WTC11 (cell line): ENCODE results near the gene STXBP5. TPM values are rescaled to one million over a fixed set of nuclear protein-coding genes. Genes with fewer than 3 reads are reported as not detected.

Source experiments
- ATAC-seq: fragments of 200-7000 bp; cut with Tn5 transposase; 2 replicates; pipeline ENCODE4 v1.10.0; 2021; ENCODE audit warnings: mild to moderate bottlenecking, moderate library complexity
- CTCF ChIA-PET: fragments of 300-600 bp; sonication (Branson Sonifier 250); formaldehyde crosslinking; loops from one replicate; lab custom pipeline; 2021; ENCODE audit warnings: antibody characterized with exemption; lab: Charles Lee
- POLR2A ChIA-PET: fragments of 350-600 bp; sonication (Branson Sonifier 250); formaldehyde crosslinking; loops from one replicate; lab custom pipeline; 2021; ENCODE audit warnings: antibody characterized with exemption; lab: Charles Lee
- DNase-seq: peaks from one replicate; pipeline ENCODE4 v3.0.0; 2021; ENCODE audit warnings: low spot score
- H3K27ac Mint-ChIP-seq: 2 replicates; pipeline ENCODE4 v1.8.0; 2021; ENCODE audit warnings: mixed read lengths
- H3K27me3 Mint-ChIP-seq: 2 replicates; pipeline ENCODE4 v1.8.0; 2021; ENCODE audit warnings: low read depth, mild to moderate bottlenecking, moderate library complexity, mixed read lengths
- H3K36me3 Mint-ChIP-seq: 2 replicates; pipeline ENCODE4 v1.8.0; 2021; ENCODE audit warnings: mixed read lengths
- H3K4me1 Mint-ChIP-seq: 2 replicates; pipeline ENCODE4 v1.8.0; 2022; ENCODE audit warnings: mixed read lengths
- H3K4me3 Mint-ChIP-seq: 2 replicates; pipeline ENCODE4 v1.8.0; 2021; ENCODE audit warnings: mild to moderate bottlenecking, moderate library complexity, mixed read lengths
- H3K9me3 Mint-ChIP-seq: 2 replicates; pipeline ENCODE4 v1.8.0; 2021; ENCODE audit warnings: mixed read lengths
- ATF3 ChIP-seq: sonication (generic); formaldehyde crosslinking; conservative IDR thresholded peaks from 2 replicates; pipeline ENCODE4 v1.8.1; 2022; ENCODE audit warnings: mild to moderate bottlenecking, missing genetic modification reagents
- CDX4 ChIP-seq: fragments of 250-450 bp; sonication (Bioruptor Pico); IDR thresholded peaks from 2 replicates; pipeline ENCODE4 v1.9.0; 2021; ENCODE audit warnings: moderate library complexity, mild to moderate bottlenecking, inconsistent platforms, borderline replicate concordance
- CREM ChIP-seq: sonication (generic); formaldehyde crosslinking; IDR thresholded peaks from 2 replicates; pipeline ENCODE4 v1.8.1; 2022; ENCODE audit warnings: mild to moderate bottlenecking, missing genetic modification reagents, moderate library complexity
- GABPB1 ChIP-seq: sonication (generic); formaldehyde crosslinking; IDR thresholded peaks from 2 replicates; pipeline ENCODE4 v1.8.1; 2023; ENCODE audit warnings: mild to moderate bottlenecking, missing genetic modification reagents
- MXD4 ChIP-seq: fragments of 250-450 bp; sonication (Bioruptor Pico); IDR thresholded peaks from 2 replicates; pipeline ENCODE4 v1.8.0; 2021; ENCODE audit warnings: mild to moderate bottlenecking, moderate library complexity, borderline replicate concordance
- NFE2L1 ChIP-seq: sonication (generic); formaldehyde crosslinking; IDR thresholded peaks from 2 replicates; pipeline ENCODE4 v1.8.1; 2023; ENCODE audit warnings: missing genetic modification reagents
- NFYB ChIP-seq: sonication (generic); formaldehyde crosslinking; conservative IDR thresholded peaks from 2 replicates; pipeline ENCODE4 v1.8.0; 2022; ENCODE audit warnings: low read depth, missing genetic modification reagents
- NR3C1 ChIP-seq: sonication (generic); formaldehyde crosslinking; conservative IDR thresholded peaks from 2 replicates; pipeline ENCODE4 v1.8.1; 2023; ENCODE audit warnings: low read depth, mild to moderate bottlenecking, missing genetic modification reagents
- PRRX2 ChIP-seq: fragments of 250-450 bp; sonication (Bioruptor Pico); IDR thresholded peaks from 2 replicates; pipeline ENCODE4 v1.8.0; 2021; ENCODE audit warnings: mild to moderate bottlenecking
- SMAD4 ChIP-seq: sonication (generic); formaldehyde crosslinking; IDR thresholded peaks from 2 replicates; pipeline ENCODE4 v1.8.0; 2022; ENCODE audit warnings: mild to moderate bottlenecking, missing genetic modification reagents
- SP1 ChIP-seq: sonication (generic); formaldehyde crosslinking; conservative IDR thresholded peaks from 2 replicates; pipeline ENCODE4 v1.8.1; 2022; ENCODE audit warnings: missing genetic modification reagents
- TEAD4 ChIP-seq: sonication (generic); formaldehyde crosslinking; IDR thresholded peaks from 2 replicates; pipeline ENCODE4 v1.8.0; 2022; ENCODE audit warnings: mild to moderate bottlenecking, missing genetic modification reagents
- TP53 ChIP-seq: sonication (generic); formaldehyde crosslinking; IDR thresholded peaks from 2 replicates; pipeline ENCODE4 v1.8.1; 2023; ENCODE audit warnings: mild to moderate bottlenecking, missing genetic modification reagents
- USF2 ChIP-seq: sonication (generic); formaldehyde crosslinking; IDR thresholded peaks from 2 replicates; pipeline ENCODE4 v1.8.1; 2023; ENCODE audit warnings: mild to moderate bottlenecking, missing genetic modification reagents, moderate library complexity
- ZBTB21 ChIP-seq: sonication (generic); formaldehyde crosslinking; IDR thresholded peaks from 2 replicates; pipeline ENCODE4 v1.8.1; 2023; ENCODE audit warnings: mild to moderate bottlenecking, missing genetic modification reagents, borderline replicate concordance
- ZNF219 ChIP-seq: sonication (generic); formaldehyde crosslinking; IDR thresholded peaks from 2 replicates; pipeline ENCODE4 v1.8.0; 2023; ENCODE audit warnings: missing genetic modification reagents, mild to moderate bottlenecking, borderline replicate concordance
- ZNF263 ChIP-seq: sonication (generic); formaldehyde crosslinking; IDR thresholded peaks from 2 replicates; pipeline ENCODE4 v1.8.1; 2022; ENCODE audit warnings: low read depth, mild to moderate bottlenecking, moderate library complexity, missing genetic modification reagents
- total RNA-seq: library from RNA; stranded (reverse); gene quantifications from 3 replicates; pipeline ENCODE4 v1.2.3, GENCODE V29; 2021
- TF ChIP-seq, protein P1 (sequence below): sonication (generic); formaldehyde crosslinking; IDR thresholded peaks from 2 replicates; pipeline ENCODE4 v1.8.1; 2022; ENCODE audit warnings: mild to moderate bottlenecking, moderate library complexity, missing genetic modification reagents
- TF ChIP-seq, protein P2 (sequence below): fragments of 250-450 bp; sonication (Bioruptor Pico); IDR thresholded peaks from 2 replicates; pipeline ENCODE4 v1.9.0; 2021; ENCODE audit warnings: mild to moderate bottlenecking, borderline replicate concordance
- TF ChIP-seq, protein P3 (sequence below): fragments of 200-600 bp; IDR thresholded peaks from 2 replicates; pipeline ENCODE4 v1.8.0; 2022; ENCODE audit warnings: antibody characterized with exemption
- TF ChIP-seq, protein P4 (sequence below): sonication (generic); formaldehyde crosslinking; IDR thresholded peaks from 2 replicates; pipeline ENCODE4 v1.8.0; 2022; ENCODE audit warnings: mild to moderate bottlenecking, missing genetic modification reagents

STXBP5 gene
- total RNA-seq, 1 experiment from 2014 or later = 13.2 TPM

- TF ChIP-seq GABPB1 (no peak), SP1 (CRISPR knock-in tag) (no peak), NFYB (CRISPR knock-in tag) (no peak), CDX4 (CRISPR knock-in tag) (no peak), NR3C1 (CRISPR knock-in tag) (no peak)
These were observed 8.7 kb upstream of the STXBP5 start (continued) for GRCh38 chr6:147195510-147195909.

DNA sequence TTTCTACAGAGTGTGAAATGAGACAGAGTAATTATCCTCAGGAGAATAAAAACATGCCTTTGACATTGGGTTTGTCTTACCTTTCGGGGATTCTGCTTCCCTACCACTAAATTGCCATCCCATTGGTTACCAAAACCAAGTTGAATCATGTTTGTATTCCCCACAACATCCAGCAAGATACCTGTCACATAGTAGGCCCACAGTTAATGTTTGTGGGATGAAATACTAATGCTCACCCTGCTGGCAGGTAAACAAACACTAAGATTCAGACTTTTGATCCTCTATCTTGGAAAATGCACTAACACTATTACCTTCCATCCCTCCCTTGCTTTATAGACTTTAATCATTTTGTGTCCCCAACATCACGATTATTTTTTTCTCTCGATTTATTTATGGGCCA is 8.2 kb upstream of the STXBP5 start:
- Mint-ChIP-seq H3K36me3 (no peaks in the 10 kb centered on the region), H3K4me3 (no peak overlapping the region), H3K9me3 (no peaks in the 10 kb centered on the region), H3K27ac (no peak overlapping the region), H3K27me3 (no peaks in the 10 kb centered on the region), H3K4me1 (no peaks in the 10 kb centered on the region)
- ATAC-seq (no peak), DNase-seq (no peak)
- CTCF ChIA-PET = no interaction called here
- POLR2A ChIA-PET = no interaction called here
- TF ChIP-seq NFE2L1 (CRISPR knock-in tag) (no peak), ZNF263 (CRISPR knock-in tag) (no peak), TEAD4 (CRISPR knock-in tag) (no peak), SMAD4 (CRISPR knock-in tag) (no peak), CREM (CRISPR knock-in tag) (no peak), NR3C1 (CRISPR knock-in tag) (no peak), ZBTB21 (CRISPR knock-in tag) (no peak), MXD4 (CRISPR knock-in tag) (no peak), USF2 (CRISPR knock-in tag) (no peak), ATF3 (CRISPR knock-in tag) (no peak), PRRX2 (no peak), TP53 (no peak), ZNF219 (CRISPR knock-in tag) (no peak)
- TF ChIP-seq, protein P1, sequence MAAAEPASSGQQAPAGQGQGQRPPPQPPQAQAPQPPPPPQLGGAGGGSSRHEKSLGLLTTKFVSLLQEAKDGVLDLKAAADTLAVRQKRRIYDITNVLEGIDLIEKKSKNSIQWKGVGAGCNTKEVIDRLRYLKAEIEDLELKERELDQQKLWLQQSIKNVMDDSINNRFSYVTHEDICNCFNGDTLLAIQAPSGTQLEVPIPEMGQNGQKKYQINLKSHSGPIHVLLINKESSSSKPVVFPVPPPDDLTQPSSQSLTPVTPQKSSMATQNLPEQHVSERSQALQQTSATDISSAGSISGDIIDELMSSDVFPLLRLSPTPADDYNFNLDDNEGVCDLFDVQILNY (CRISPR knock-in tag) = no peak
- TF ChIP-seq, protein P2, sequence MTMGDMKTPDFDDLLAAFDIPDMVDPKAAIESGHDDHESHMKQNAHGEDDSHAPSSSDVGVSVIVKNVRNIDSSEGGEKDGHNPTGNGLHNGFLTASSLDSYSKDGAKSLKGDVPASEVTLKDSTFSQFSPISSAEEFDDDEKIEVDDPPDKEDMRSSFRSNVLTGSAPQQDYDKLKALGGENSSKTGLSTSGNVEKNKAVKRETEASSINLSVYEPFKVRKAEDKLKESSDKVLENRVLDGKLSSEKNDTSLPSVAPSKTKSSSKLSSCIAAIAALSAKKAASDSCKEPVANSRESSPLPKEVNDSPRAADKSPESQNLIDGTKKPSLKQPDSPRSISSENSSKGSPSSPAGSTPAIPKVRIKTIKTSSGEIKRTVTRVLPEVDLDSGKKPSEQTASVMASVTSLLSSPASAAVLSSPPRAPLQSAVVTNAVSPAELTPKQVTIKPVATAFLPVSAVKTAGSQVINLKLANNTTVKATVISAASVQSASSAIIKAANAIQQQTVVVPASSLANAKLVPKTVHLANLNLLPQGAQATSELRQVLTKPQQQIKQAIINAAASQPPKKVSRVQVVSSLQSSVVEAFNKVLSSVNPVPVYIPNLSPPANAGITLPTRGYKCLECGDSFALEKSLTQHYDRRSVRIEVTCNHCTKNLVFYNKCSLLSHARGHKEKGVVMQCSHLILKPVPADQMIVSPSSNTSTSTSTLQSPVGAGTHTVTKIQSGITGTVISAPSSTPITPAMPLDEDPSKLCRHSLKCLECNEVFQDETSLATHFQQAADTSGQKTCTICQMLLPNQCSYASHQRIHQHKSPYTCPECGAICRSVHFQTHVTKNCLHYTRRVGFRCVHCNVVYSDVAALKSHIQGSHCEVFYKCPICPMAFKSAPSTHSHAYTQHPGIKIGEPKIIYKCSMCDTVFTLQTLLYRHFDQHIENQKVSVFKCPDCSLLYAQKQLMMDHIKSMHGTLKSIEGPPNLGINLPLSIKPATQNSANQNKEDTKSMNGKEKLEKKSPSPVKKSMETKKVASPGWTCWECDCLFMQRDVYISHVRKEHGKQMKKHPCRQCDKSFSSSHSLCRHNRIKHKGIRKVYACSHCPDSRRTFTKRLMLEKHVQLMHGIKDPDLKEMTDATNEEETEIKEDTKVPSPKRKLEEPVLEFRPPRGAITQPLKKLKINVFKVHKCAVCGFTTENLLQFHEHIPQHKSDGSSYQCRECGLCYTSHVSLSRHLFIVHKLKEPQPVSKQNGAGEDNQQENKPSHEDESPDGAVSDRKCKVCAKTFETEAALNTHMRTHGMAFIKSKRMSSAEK (CRISPR knock-in tag) = no peak
- TF ChIP-seq, protein P3, sequence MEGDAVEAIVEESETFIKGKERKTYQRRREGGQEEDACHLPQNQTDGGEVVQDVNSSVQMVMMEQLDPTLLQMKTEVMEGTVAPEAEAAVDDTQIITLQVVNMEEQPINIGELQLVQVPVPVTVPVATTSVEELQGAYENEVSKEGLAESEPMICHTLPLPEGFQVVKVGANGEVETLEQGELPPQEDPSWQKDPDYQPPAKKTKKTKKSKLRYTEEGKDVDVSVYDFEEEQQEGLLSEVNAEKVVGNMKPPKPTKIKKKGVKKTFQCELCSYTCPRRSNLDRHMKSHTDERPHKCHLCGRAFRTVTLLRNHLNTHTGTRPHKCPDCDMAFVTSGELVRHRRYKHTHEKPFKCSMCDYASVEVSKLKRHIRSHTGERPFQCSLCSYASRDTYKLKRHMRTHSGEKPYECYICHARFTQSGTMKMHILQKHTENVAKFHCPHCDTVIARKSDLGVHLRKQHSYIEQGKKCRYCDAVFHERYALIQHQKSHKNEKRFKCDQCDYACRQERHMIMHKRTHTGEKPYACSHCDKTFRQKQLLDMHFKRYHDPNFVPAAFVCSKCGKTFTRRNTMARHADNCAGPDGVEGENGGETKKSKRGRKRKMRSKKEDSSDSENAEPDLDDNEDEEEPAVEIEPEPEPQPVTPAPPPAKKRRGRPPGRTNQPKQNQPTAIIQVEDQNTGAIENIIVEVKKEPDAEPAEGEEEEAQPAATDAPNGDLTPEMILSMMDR = no peak
- TF ChIP-seq, protein P4, sequence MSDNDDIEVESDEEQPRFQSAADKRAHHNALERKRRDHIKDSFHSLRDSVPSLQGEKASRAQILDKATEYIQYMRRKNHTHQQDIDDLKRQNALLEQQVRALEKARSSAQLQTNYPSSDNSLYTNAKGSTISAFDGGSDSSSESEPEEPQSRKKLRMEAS (CRISPR knock-in tag) = no peak
